ENCODE results near the gene GPR34. TPM values are rescaled to one million over a fixed set of nuclear protein-coding genes. Genes with fewer than 3 reads are reported as not detected.

The GPR34 gene
- polyA plus RNA-seq, 2 of the 4 experiments (the other 2 are of a cell fraction) = 0.23 TPM; not detected in 1

- CTCF ChIA-PET = interaction anchor here (0.7 kb wide), 1 partner anchor 175 kb away, joined by 3 read pairs; no protein-coding TSS in a partner anchor
- FAIRE-seq (peak; percentile 56), ATAC-seq (no peak), DNase-seq (ENCODE audit: low read depth in 1 of 2, low spot score in 1 of 2) (no peak)
- 85% methylated on average over 2 of the region's 2 CpGs for WGBS (ENCODE audit: missing lambda C conversion rate)
- TF ChIP-seq NPAS2 (CRISPR knock-in tag; IDR thresholded peaks at IDR 0.05; ENCODE audit: borderline replicate concordance) (no peak), RAD21 (conservative IDR thresholded peaks at IDR 0.05 in 1 of 2, IDR thresholded peaks at IDR 0.05 in 1 of 2) (no peak), CEBPB (IDR thresholded peaks at IDR 0.05) (no peak), EP300 (IDR thresholded peaks at IDR 0.05) (no peak), PBX3 (IDR thresholded peaks at IDR 0.05) (no peak), RCOR1 (IDR thresholded peaks at IDR 0.05; ENCODE audit: low read depth, low read length) (no peak), E2F6 (IDR thresholded peaks at IDR 0.05; ENCODE audit: borderline replicate concordance, low read depth) (no peak), BHLHE40 (IDR thresholded peaks at IDR 0.05; ENCODE audit: low read depth, low read length) (no peak), MAZ (IDR thresholded peaks at IDR 0.05; ENCODE audit: borderline replicate concordance, low read depth, low read length) (no peak), HDAC2 (IDR thresholded peaks at IDR 0.05) (no peak), HOXB13 (CRISPR knock-in tag; IDR thresholded peaks at IDR 0.05; ENCODE audit: low read depth) (no peak), TP53 (CRISPR knock-in tag; IDR thresholded peaks at IDR 0.05) (no peak), CBX2 (IDR thresholded peaks at IDR 0.05; ENCODE audit: borderline replicate concordance, low read depth) (no peak), RARB (CRISPR knock-in tag; IDR thresholded peaks at IDR 0.05) (no peak), SMC3 (IDR thresholded peaks at IDR 0.05) (no peak), CBX8 (IDR thresholded peaks at IDR 0.05) (no peak)
- Histone ChIP-seq H3K4me2 (no peak overlapping the region), H3K4me3 (no peak overlapping the region), H3K9me3 (no peaks in the 10 kb centered on the region), H3K27ac (no peak overlapping the region), H3K4me1 (no peaks in the 10 kb centered on the region)
- POLR2A ChIA-PET = no interaction called here
Observed at GRCh38 chrX:41688156-41688555, 617 bp upstream of the GPR34 start.

- Histone ChIP-seq H3K4me2 (no peak overlapping the region), H3K9me3 (no peaks in the 10 kb centered on the region), H3K27ac (no peak overlapping the region), H3K4me1 (no peaks in the 10 kb centered on the region), H3K4me3 (no peak overlapping the region)
- 85% methylated on average over 3 of the region's 3 CpGs for WGBS (ENCODE audit: missing lambda C conversion rate)
- CTCF ChIA-PET = no interaction called here
- ATAC-seq (no peak), FAIRE-seq (no peak), DNase-seq (ENCODE audit: low read depth in 1 of 2, low spot score in 1 of 2) (no peak)
- POLR2A ChIA-PET = no interaction called here
- TF ChIP-seq MAFK (IDR thresholded peaks at IDR 0.05; ENCODE audit: partially characterized antibody) (no peak), HDAC2 (IDR thresholded peaks at IDR 0.05) (no peak), BCL3 (IDR thresholded peaks at IDR 0.05) (no peak), POLR2A (IDR thresholded peaks at IDR 0.05; ENCODE audit: low read length) (no peak), HMGXB4 (CRISPR knock-in tag; IDR thresholded peaks at IDR 0.05; ENCODE audit: borderline replicate concordance) (no peak), JUN (IDR thresholded peaks at IDR 0.05) (no peak), EHMT2 (IDR thresholded peaks at IDR 0.05; ENCODE audit: low read depth) (no peak), JUNB (IDR thresholded peaks at IDR 0.05) (no peak), TFCP2L1 (CRISPR knock-in tag; IDR thresholded peaks at IDR 0.05) (no peak), FOSL2 (IDR thresholded peaks at IDR 0.05) (no peak), FOSL2 (CRISPR knock-in tag; IDR thresholded peaks at IDR 0.05) (no peak), CHD4 (IDR thresholded peaks at IDR 0.05; ENCODE audit: borderline replicate concordance) (no peak), ZC3H11A (IDR thresholded peaks at IDR 0.05) (no peak), RNF2 (IDR thresholded peaks at IDR 0.05; ENCODE audit: borderline replicate concordance, low read depth) (no peak), MAZ (IDR thresholded peaks at IDR 0.05; ENCODE audit: borderline replicate concordance, low read depth, low read length) (no peak), ZNF302 (CRISPR knock-in tag; IDR thresholded peaks at IDR 0.05) (no peak), EP300 (IDR thresholded peaks at IDR 0.05) (no peak), CHD2 (IDR thresholded peaks at IDR 0.05; ENCODE audit: low read length, partially characterized antibody) (no peak), FOSB (CRISPR knock-in tag; IDR thresholded peaks at IDR 0.05) (no peak)
Observed at GRCh38 chrX:41689711-41690110, 938 bp downstream of the GPR34 start.

Measured in A549 (cell line).